ENCODE results near the gene DENND4B.

DNA sequence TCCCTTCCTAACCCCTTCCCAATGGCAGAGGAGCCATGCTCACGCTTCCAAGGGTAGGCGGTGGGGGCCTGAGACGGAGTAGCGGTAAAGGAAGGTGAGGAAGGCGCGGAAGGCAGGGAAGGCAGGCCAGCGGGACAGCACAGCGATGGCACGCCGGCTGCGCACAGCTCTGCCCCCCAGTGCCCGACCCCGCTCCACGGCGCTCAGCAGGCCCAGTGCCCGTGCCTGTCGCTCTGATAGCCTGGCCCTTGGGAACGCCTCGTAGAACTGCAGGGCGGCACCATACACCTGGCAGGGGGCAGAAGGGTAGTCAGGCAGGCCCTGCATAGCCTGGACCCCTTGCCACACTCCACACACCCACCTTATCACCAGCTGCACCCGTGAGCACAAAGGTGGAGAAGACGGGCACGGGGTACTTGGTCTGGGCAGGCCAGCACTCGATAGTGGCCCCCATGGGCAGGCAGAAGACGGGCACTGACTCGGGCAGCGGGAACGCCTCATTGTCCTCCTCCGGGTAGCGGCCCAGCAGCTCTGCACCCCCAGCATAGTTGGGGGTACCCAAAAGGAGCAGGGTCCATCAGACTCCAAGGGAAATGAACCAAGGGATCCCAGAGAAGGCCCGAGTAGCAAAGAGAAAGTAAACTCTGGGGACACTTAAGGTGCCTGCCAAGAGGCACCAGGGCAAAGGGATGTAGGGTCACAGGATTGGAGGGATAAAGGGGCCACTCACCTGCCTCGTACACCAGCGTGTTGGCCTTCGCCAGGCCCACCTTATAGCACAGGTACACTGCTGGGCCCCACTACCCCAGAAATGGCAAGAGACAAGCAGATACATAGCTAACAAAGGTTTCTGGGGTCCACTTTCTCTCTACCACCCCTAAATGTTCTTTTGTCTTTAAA lies 4.4 kb downstream of the DENND4B start:
- TF ChIP-seq SIX5 (IDR thresholded peaks at IDR 0.05; ENCODE audit: low read depth, low read length, severe bottlenecking), result no peak
- no peak for TF ChIP-seq EZH2 (IDR thresholded peaks at IDR 0.05; ENCODE audit: borderline replicate concordance, control insufficient read depth, low read depth, low read length)

Data from GM12878 (cell line).